NCI-H2029 (cell line): Measurements from ENCODE around the gene WFDC13.
"Not testable (repeated sequence)": the region's sequence is repeated elsewhere in the genome, so short reads cannot be mapped to it uniquely, and the experiment has no call there.

Experiments used
- DNase-seq: peaks from one replicate; lab custom pipeline; 2025; lab: John Stamatoyannopoulos, UW

The WFDC13 gene

GRCh38 chr20:45701873-45702272, at the start of gene WFDC13:
TSS of gene WFDC13 (plus strand) at chr20:45702038. CDS start at chr20:45702124, 86 bp downstream.
- DNase-seq = peak; percentile 33

- DNase-seq = not testable (repeated sequence)
These were observed 44.8 kb upstream of the WFDC13 start for GRCh38 chr20:45657038-45657437.

GRCh38 chr20:45670139-45670538, 31.7 kb upstream of the WFDC13 start, which contains the start of gene WFDC11:
TSS of gene WFDC11 (minus strand) at chr20:45670239. CDS start at chr20:45650600, 19,639 bp downstream.
- DNase-seq = no peak

- no peak for DNase-seq
These were observed 29.1 kb upstream of the WFDC13 start for GRCh38 chr20:45672765-45673164.

- no peak for DNase-seq
These were observed 22.2 kb upstream of the WFDC13 start for GRCh38 chr20:45679650-45680049.

- DNase-seq = no peak
These were observed 15.9 kb upstream of the WFDC13 start for GRCh38 chr20:45685896-45686295.

- not testable (repeated sequence) for DNase-seq
These were observed 8.5 kb upstream of the WFDC13 start for GRCh38 chr20:45693346-45693745.

- no peak for DNase-seq
These were observed 6.3 kb upstream of the WFDC13 start for GRCh38 chr20:45695496-45695895.

- DNase-seq = no peak
These were observed 734 bp upstream of the WFDC13 start for GRCh38 chr20:45701104-45701503.

GRCh38 chr20:45704969-45705637, 3.3 kb downstream of the WFDC13 start, which contains the start of gene WFDC10B:
TSS of gene WFDC10B (minus strand) at chr20:45705019. CDS start at chr20:45685992, 19,027 bp downstream.
- DNase-seq = peak; percentile 60

- not testable (repeated sequence) for DNase-seq
These were observed 14.4 kb downstream of the WFDC13 start for GRCh38 chr20:45716141-45716688.

- DNase-seq = no peak
These were observed 20.2 kb downstream of the WFDC13 start, which contains the start of gene SPINT4 for GRCh38 chr20:45722047-45722446. TSS of gene SPINT4 (plus strand) at chr20:45722347. CDS start at chr20:45722368, 21 bp downstream.

GRCh38 chr20:45725134-45725533, 23.3 kb downstream of the WFDC13 start:
- no peak for DNase-seq

GRCh38 chr20:45727044-45727443, 25.2 kb downstream of the WFDC13 start:
- DNase-seq = no peak

- no peak for DNase-seq
These were observed 30.4 kb downstream of the WFDC13 start for GRCh38 chr20:45732199-45732598.

GRCh38 chr20:45735552-45735951, 33.7 kb downstream of the WFDC13 start:
- DNase-seq = no peak

- no peak for DNase-seq
These were observed 34.1 kb downstream of the WFDC13 start for GRCh38 chr20:45735988-45736387.

- DNase-seq = no peak
These were observed 40.8 kb downstream of the WFDC13 start for GRCh38 chr20:45742596-45742995.

GRCh38 chr20:45745015-45745414, 43.2 kb downstream of the WFDC13 start:
- DNase-seq = no peak

- DNase-seq = no peak
These were observed 49.9 kb downstream of the WFDC13 start for GRCh38 chr20:45751721-45752120.

GRCh38 chr20:45752746-45753145, 50.9 kb downstream of the WFDC13 start:
- no peak for DNase-seq

GRCh38 chr20:45758096-45758495, 56.3 kb downstream of the WFDC13 start:
- DNase-seq = no peak
